ENCODE results near the gene TBC1D8.

TBC1D8 gene

GRCh38 chr2:100992262-100992661 is 158.9 kb downstream of the TBC1D8 start:
- TF ChIP-seq CTCF (conservative IDR thresholded peaks at IDR 0.05) (no peak), ZFX (IDR thresholded peaks at IDR 0.05) (no peak)
- H3K27ac ChIP-seq = no peak overlapping the region

GRCh38 chr2:100991404-100991773 is 159.8 kb downstream of the TBC1D8 start:
- H3K27ac ChIP-seq = no peak overlapping the region

GRCh38 chr2:100990650-100991403 is 160.4 kb downstream of the TBC1D8 start:
- no peak for TF ChIP-seq ZFX (IDR thresholded peaks at IDR 0.05)
- TF ChIP-seq CTCF (conservative IDR thresholded peaks at IDR 0.05) = no peak

More at GRCh38 chr2:100991404-100991773, 159.8 kb downstream of the TBC1D8 start:
- TF ChIP-seq CTCF (conservative IDR thresholded peaks at IDR 0.05) (no peak), ZFX (IDR thresholded peaks at IDR 0.05) (no peak)

DNA sequence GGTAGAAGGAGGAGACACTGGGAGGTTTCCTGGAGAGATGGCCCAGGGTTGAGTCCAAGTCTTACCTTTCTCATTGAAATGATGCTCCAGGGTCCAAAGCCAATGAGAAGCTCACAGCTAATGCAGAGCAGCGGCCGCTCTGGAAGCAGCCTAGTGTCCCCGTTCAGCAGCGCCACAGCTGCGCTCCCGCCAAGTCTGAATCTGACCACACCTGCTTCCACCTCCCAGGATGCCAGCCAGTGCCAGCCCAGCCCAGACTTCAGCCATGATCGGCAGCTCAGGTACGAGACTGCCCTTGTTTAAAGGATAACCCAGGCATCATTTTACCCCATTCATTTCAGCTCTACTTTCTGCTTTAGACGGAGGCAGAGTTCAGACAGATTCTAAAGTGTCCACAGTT is 161.0 kb downstream of the TBC1D8 start:
- no peak for TF ChIP-seq CTCF (conservative IDR thresholded peaks at IDR 0.05)

More at GRCh38 chr2:100990650-100991403, 160.4 kb downstream of the TBC1D8 start:
- H3K27ac ChIP-seq = no peak overlapping the region

GRCh38 chr2:100989666-100990065 is 161.5 kb downstream of the TBC1D8 start:
- no peak for TF ChIP-seq CTCF (conservative IDR thresholded peaks at IDR 0.05)
- no peak overlapping the region for H3K27ac ChIP-seq

More for the DNA sequence above, 161.0 kb downstream of the TBC1D8 start:
- H3K27ac ChIP-seq = no peak overlapping the region

DNA sequence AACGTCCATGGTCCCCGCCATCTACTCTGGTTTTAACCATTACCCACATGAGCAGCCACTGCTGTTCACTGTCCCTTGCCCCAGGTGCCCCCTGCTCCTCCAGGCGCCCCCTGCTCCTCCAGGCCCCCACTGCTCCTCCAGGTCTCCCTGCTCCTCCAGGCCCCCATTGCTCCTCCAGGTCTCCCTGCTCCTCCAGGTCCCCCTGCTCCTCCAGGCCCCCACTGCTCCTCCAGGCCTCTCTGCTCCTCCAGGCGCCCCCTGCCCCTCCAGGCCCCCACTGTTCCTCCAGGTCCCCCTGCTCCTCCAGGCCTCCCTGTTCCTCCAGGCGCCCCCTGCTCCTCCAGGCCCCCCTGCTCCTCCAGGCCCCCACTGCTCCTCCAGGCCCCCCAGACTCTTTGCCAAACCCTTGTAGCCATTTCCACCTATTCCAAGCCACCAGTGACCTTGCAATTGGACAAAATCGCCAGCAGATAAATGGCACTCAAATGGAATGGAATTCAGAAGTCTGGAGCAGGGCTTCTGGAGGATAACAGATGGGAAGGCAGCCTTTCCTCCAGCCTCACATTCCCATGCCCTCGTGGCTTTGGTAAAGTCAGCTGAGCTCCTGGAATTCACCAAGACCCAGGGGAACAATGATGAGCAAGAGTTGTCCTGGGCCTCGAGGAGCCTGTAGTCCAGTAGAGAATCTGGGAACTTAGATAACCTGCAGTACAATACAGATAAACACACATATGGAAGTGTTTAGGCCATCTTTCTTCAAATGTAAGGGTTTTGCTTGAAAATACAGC is 162.4 kb downstream of the TBC1D8 start:
- TF ChIP-seq ZFX (IDR thresholded peaks at IDR 0.05) = no peak
- no peak for TF ChIP-seq CTCF (conservative IDR thresholded peaks at IDR 0.05)
- no peak overlapping the region for H3K27ac ChIP-seq

GRCh38 chr2:100987974-100988373 is 163.2 kb downstream of the TBC1D8 start:
- TF ChIP-seq ZFX (IDR thresholded peaks at IDR 0.05) = no peak
- TF ChIP-seq CTCF (conservative IDR thresholded peaks at IDR 0.05) = no peak

More at GRCh38 chr2:100987974-100988373, 163.2 kb downstream of the TBC1D8 start:
- no peak overlapping the region for H3K27ac ChIP-seq
